ENCODE data around the gene EMC1.

DNA sequence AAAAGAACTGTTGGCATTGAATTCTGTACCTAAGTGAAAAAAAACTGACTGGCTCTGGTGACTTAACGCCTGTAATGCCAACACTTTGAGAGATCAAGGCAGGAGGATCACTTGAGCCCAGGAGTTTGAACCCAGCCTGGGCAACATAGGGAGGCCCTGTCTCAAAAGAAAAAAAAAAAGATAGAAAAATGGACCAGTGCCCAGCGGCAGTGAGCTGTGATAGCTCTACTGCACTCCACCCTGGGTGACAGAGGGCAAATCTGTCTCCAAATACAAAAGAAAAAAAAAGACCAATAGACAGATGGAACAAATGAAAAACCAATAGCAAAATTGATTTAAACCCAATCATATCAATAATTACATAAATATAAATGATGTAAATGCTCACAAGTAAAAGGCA is 37.9 kb upstream of the EMC1 start:
- TF ChIP-seq, protein P1, sequence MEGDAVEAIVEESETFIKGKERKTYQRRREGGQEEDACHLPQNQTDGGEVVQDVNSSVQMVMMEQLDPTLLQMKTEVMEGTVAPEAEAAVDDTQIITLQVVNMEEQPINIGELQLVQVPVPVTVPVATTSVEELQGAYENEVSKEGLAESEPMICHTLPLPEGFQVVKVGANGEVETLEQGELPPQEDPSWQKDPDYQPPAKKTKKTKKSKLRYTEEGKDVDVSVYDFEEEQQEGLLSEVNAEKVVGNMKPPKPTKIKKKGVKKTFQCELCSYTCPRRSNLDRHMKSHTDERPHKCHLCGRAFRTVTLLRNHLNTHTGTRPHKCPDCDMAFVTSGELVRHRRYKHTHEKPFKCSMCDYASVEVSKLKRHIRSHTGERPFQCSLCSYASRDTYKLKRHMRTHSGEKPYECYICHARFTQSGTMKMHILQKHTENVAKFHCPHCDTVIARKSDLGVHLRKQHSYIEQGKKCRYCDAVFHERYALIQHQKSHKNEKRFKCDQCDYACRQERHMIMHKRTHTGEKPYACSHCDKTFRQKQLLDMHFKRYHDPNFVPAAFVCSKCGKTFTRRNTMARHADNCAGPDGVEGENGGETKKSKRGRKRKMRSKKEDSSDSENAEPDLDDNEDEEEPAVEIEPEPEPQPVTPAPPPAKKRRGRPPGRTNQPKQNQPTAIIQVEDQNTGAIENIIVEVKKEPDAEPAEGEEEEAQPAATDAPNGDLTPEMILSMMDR (IDR thresholded peaks at IDR 0.05), result no peak
- TF ChIP-seq POLR2A (IDR thresholded peaks at IDR 0.05), result no peak

Data from ovary (tissue), 3 donors.